GM12864 (cell line): ENCODE data around the gene FOLR1.

Experiments
- DNase-seq: peaks from one replicate; pipeline ENCODE4 v3.0.0-alpha.2; 2011; ENCODE audit warnings: low read depth
- H3K4me3 ChIP-seq: 2 replicates; pipeline ENCODE4 v1.5.1; 2011; ENCODE audit warnings: mild to moderate bottlenecking, low read depth, low read length, control low read depth
- TF ChIP-seq, protein P1 (sequence below): IDR thresholded peaks from 2 replicates; pipeline ENCODE4 v1.5.1; 2011; ENCODE audit warnings: low read depth, mild to moderate bottlenecking, moderate library complexity, low read length, control low read depth, inconsistent platforms; ENCODE audit errors: missing control alignments

FOLR1 gene

GRCh38 chr11:72209101-72209500, 17.2 kb downstream of the FOLR1 start:
- DNase-seq, result no peak
- H3K4me3 ChIP-seq, result no peak overlapping the region
- TF ChIP-seq, protein P1, sequence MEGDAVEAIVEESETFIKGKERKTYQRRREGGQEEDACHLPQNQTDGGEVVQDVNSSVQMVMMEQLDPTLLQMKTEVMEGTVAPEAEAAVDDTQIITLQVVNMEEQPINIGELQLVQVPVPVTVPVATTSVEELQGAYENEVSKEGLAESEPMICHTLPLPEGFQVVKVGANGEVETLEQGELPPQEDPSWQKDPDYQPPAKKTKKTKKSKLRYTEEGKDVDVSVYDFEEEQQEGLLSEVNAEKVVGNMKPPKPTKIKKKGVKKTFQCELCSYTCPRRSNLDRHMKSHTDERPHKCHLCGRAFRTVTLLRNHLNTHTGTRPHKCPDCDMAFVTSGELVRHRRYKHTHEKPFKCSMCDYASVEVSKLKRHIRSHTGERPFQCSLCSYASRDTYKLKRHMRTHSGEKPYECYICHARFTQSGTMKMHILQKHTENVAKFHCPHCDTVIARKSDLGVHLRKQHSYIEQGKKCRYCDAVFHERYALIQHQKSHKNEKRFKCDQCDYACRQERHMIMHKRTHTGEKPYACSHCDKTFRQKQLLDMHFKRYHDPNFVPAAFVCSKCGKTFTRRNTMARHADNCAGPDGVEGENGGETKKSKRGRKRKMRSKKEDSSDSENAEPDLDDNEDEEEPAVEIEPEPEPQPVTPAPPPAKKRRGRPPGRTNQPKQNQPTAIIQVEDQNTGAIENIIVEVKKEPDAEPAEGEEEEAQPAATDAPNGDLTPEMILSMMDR, result no peak

- DNase-seq, result no peak
- TF ChIP-seq, protein P1, result no peak
Measured at GRCh38 chr11:72216638-72217037, 24.7 kb downstream of the FOLR1 start, which contains the start of gene FOLR2. FOLR2 (plus strand) TSS chr11:72216794; CDS start chr11:72218585, 1,791 bp downstream.

DNA sequence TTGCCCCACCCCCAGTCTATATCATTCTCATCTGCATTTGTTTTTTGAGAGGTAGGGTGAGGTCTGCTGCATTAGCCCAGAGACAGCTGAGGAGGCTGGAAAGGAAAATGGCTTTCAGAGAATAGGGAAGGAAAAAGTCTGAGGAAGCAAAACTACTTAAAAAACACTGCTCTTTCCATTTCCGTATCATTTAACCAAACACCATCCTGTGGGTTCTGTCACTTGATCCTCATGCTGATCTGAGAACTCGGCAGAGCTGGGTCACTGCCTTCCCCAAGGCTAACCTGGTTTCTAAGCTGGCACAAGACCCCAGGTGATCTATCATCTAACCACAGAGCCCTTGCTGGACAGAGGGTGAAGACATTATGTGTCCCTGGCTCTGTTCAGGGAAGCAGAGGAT, 25.9 kb downstream of the FOLR1 start:
- H3K4me3 ChIP-seq, result no peak overlapping the region
- no peak for DNase-seq
- TF ChIP-seq, protein P1, result no peak

More at GRCh38 chr11:72216638-72217037, 24.7 kb downstream of the FOLR1 start, which contains the start of gene FOLR2:
- H3K4me3 ChIP-seq, result no peak within 1 kb of the TSS

DNA sequence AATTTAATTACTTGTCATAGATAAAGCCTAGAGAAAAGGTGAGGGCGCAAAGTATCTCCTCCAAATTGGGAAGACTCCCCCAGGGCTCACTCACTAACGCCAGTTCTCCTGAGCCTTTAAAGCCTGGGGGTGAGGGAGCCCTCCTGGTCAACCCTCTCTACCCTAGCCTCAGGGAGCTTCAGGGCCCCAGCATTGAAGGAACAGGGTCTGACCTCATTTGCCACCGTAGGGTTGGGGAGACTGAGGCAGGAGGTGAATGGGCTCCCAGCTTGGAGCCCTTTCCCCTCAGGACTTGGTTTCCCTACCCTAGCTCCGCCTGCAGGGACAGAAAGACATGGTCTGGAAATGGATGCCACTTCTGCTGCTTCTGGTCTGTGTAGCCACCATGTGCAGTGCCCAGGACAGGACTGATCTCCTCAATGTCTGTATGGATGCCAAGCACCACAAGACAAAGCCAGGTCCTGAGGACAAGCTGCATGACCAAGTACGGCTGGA, 26.4 kb downstream of the FOLR1 start:
- H3K4me3 ChIP-seq, result no peak overlapping the region
- DNase-seq, result no peak
- TF ChIP-seq, protein P1, result no peak

- no peak for DNase-seq
- no peak overlapping the region for H3K4me3 ChIP-seq
- TF ChIP-seq, protein P1, result no peak
Measured at GRCh38 chr11:72220696-72221363, 28.9 kb downstream of the FOLR1 start.

DNA sequence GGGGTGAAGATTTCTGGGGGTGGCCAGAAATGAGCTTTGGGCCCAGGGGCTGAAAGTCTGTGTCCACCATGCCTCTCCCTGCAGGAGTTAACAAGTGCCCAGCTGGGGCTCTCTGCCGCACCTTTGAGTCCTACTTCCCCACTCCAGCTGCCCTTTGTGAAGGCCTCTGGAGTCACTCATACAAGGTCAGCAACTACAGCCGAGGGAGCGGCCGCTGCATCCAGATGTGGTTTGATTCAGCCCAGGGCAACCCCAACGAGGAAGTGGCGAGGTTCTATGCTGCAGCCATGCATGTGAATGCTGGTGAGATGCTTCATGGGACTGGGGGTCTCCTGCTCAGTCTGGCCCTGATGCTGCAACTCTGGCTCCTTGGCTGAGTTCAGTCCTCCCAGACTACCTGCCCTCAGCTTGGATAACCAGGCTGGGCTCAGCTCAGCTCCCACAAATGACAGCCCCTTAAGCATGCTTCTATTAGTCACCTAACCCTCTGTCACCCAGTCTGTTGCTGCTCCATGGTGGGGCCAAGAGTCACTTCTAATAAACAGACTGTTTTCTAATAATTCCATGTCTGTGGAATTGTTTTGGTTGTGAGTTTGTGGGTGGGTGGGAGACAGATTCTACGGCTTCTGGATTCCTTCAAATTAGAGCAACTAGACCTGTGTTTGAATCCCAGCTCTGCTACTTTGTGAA, 29.6 kb downstream of the FOLR1 start:
- TF ChIP-seq, protein P1, result no peak
- H3K4me3 ChIP-seq, result no peak overlapping the region
- DNase-seq, result no peak
